Activated CD4-positive, alpha-beta T cell treated with anti-CD3 and anti-CD28 coated beads, Interleukin-2, amount 50 U/mL, for 48 hours (primary cell): ENCODE results near the gene FAM20A.

Source experiments
- DNase-seq, 2 experiments: peaks; one replicate each; pipeline ENCODE4 v3.0.0-alpha.2; 2020

The FAM20A gene

GRCh38 chr17:68489919-68490318 lies 111.2 kb downstream of the FAM20A start:
- DNase-seq = no peak
